IMR-90 (cell line): ENCODE results near the gene COL2A1. TPM values are rescaled to one million over a fixed set of nuclear protein-coding genes. Genes with fewer than 3 reads are reported as not detected.

ENCODE experiments used
- ATAC-seq: fragments of 200-7000 bp; cut with Tn5 transposase; 2 replicates; pipeline ENCODE4 v1.9.1; 2020; ENCODE audit warnings: low read depth, mild to moderate bottlenecking, moderate library complexity
- BruUV-seq: library from RNA; stranded (reverse); fragments of 400-500 nt; replicated peaks from 2 replicates; lab custom pipeline; 2021; lab: Mats Ljungman, UMichigan
- CTCF ChIA-PET: fragments of 300-600 bp; formaldehyde crosslinking; extraction: SDS; loops from one replicate; lab custom pipeline; 2021; ENCODE audit warnings: antibody characterized with exemption; lab: Yijun Ruan, JAX
- POLR2A ChIA-PET: fragments of 300-600 bp; sonication (Branson Sonifier 250); formaldehyde crosslinking; loops from one replicate; lab custom pipeline; 2022; ENCODE audit warnings: antibody characterized with exemption; ENCODE audit not compliant: unreplicated experiment; lab: Charles Lee
- DNase-seq: peaks from one replicate; pipeline ENCODE4 v3.0.0; 2013
- H2AFZ ChIP-seq: replicated peaks from 2 replicates; pipeline ENCODE3; 2013; ENCODE audit warnings: low read length, mild to moderate bottlenecking; ENCODE audit not compliant: poor library complexity
- H2AK5ac ChIP-seq: 2 replicates; pipeline ENCODE4 v1.6.1; 2013; ENCODE audit warnings: low read depth, low read length, inconsistent platforms
- H2AK9ac ChIP-seq: replicated peaks from 2 replicates; pipeline ENCODE3; 2013; ENCODE audit warnings: mild to moderate bottlenecking, low read depth, low read length, moderate library complexity; ENCODE audit not compliant: poor library complexity
- H2BK120ac ChIP-seq: 2 replicates; pipeline ENCODE4 v1.6.1; 2013; ENCODE audit warnings: low read depth, low read length, inconsistent platforms
- H2BK15ac ChIP-seq: 3 replicates; pipeline ENCODE4 v1.6.1; 2013; ENCODE audit warnings: low read depth, low read length, inconsistent platforms
- H2BK20ac ChIP-seq: 2 replicates; pipeline ENCODE4 v1.6.1; 2013; ENCODE audit warnings: low read depth, mild to moderate bottlenecking, inconsistent platforms, low read length, moderate library complexity
- H2BK5ac ChIP-seq: 2 replicates; pipeline ENCODE4 v1.6.1; 2013; ENCODE audit warnings: mild to moderate bottlenecking, low read depth, low read length, inconsistent platforms; ENCODE audit not compliant: poor library complexity, severe bottlenecking
- H3K14ac ChIP-seq: replicated peaks from 2 replicates; pipeline ENCODE4 v1.6.1; 2013; ENCODE audit warnings: low read depth, low read length, inconsistent platforms
- H3K18ac ChIP-seq: 2 replicates; pipeline ENCODE4 v1.6.1; 2013; ENCODE audit warnings: low read depth, low read length, control low read depth
- H3K23ac ChIP-seq: 2 replicates; pipeline ENCODE4 v1.6.1; 2013; ENCODE audit warnings: low read depth, low read length, inconsistent platforms
- H3K27ac ChIP-seq: 2 replicates; pipeline ENCODE4 v1.5.1; 2013; ENCODE audit warnings: mild to moderate bottlenecking, control low read depth, low read length; ENCODE audit not compliant: insufficient read depth
- H3K27me3 ChIP-seq: 2 replicates; pipeline ENCODE4 v1.6.1; 2013; ENCODE audit warnings: low read length; ENCODE audit not compliant: control insufficient read depth, insufficient read depth
- H3K36me3 ChIP-seq: 2 replicates; pipeline ENCODE4 v1.6.1; 2013; ENCODE audit warnings: low read length, mixed read lengths; ENCODE audit not compliant: control insufficient read depth, insufficient read depth
- H3K4ac ChIP-seq: 2 replicates; pipeline ENCODE4 v1.6.1; 2013; ENCODE audit warnings: low read depth, low read length, inconsistent platforms
- H3K4me1 ChIP-seq: 2 replicates; pipeline ENCODE4 v1.6.1; 2013; ENCODE audit warnings: low read length, mixed read lengths; ENCODE audit not compliant: control insufficient read depth, insufficient read depth
- H3K4me2 ChIP-seq: 2 replicates; pipeline ENCODE4 v1.6.1; 2013; ENCODE audit warnings: low read depth, mild to moderate bottlenecking, control low read depth, low read length, moderate library complexity
- H3K4me3 ChIP-seq: 2 replicates; pipeline ENCODE4 v1.5.1; 2013; ENCODE audit warnings: low read depth, mild to moderate bottlenecking, control low read depth, low read length, moderate library complexity; ENCODE audit not compliant: insufficient read depth
- H3K56ac ChIP-seq: 2 replicates; pipeline ENCODE4 v1.6.1; 2013; ENCODE audit warnings: low read length, inconsistent platforms; ENCODE audit not compliant: insufficient read depth; ENCODE audit errors: extremely low read depth
- H3K79me1 ChIP-seq, 2 experiments: 2 replicates each; pipeline ENCODE4 v1.6.1; 2013; ENCODE audit warnings: low read length in 2 of 2, inconsistent platforms in 1 of 2, low read depth in 1 of 2
- H3K9ac ChIP-seq: 2 replicates; pipeline ENCODE4 v1.6.1; 2013; ENCODE audit warnings: low read depth, low read length, control low read depth
- H3K9me1 ChIP-seq: 2 replicates; pipeline ENCODE4 v1.6.1; 2013; ENCODE audit warnings: low read length, inconsistent platforms; ENCODE audit not compliant: insufficient read depth
- H3K9me3 ChIP-seq: 2 replicates; pipeline ENCODE4 v1.6.1; 2013; ENCODE audit warnings: low read length; ENCODE audit not compliant: control insufficient read depth, insufficient read depth
- H4K20me1 ChIP-seq: 2 replicates; pipeline ENCODE4 v1.6.1; 2013; ENCODE audit warnings: low read length, inconsistent platforms; ENCODE audit not compliant: insufficient read depth
- H4K5ac ChIP-seq: 2 replicates; pipeline ENCODE4 v1.6.1; 2013; ENCODE audit warnings: mild to moderate bottlenecking, low read depth, low read length, control low read depth
- H4K8ac ChIP-seq, 2 experiments: 2 replicates each; pipeline ENCODE4 v1.6.1; 2013; ENCODE audit warnings: low read depth in 2 of 2, low read length in 2 of 2, control low read depth in 1 of 2, inconsistent platforms in 1 of 2
- H4K91ac ChIP-seq: 2 replicates; pipeline ENCODE4 v1.6.1; 2013; ENCODE audit warnings: low read depth, low read length, inconsistent platforms; ENCODE audit not compliant: insufficient read depth
- BHLHE40 ChIP-seq: fragments of 150-350 bp; IDR thresholded peaks from 2 replicates; pipeline ENCODE4 v1.6.1; 2016; ENCODE audit warnings: mild to moderate bottlenecking, low read depth, low read length
- CEBPB ChIP-seq: IDR thresholded peaks from 2 replicates; pipeline ENCODE4 v1.6.1; 2012; ENCODE audit warnings: low read depth, low read length, improper control_type of control experiment
- CHD1 ChIP-seq: IDR thresholded peaks from 2 replicates; pipeline ENCODE4 v1.6.1; 2012; ENCODE audit warnings: low read depth, low read length, improper control_type of control experiment
- FOS ChIP-seq: fragments of 150-350 bp; IDR thresholded peaks from 2 replicates; pipeline ENCODE4 v1.6.1; 2016; ENCODE audit warnings: low read depth, low read length
- MAFK ChIP-seq: IDR thresholded peaks from 2 replicates; pipeline ENCODE4 v1.6.1; 2012; ENCODE audit warnings: low read depth, low read length, improper control_type of control experiment
- MXI1 ChIP-seq: IDR thresholded peaks from 2 replicates; pipeline ENCODE4 v1.6.1; 2012; ENCODE audit warnings: low read depth, mild to moderate bottlenecking, low read length, moderate library complexity, borderline replicate concordance
- NFE2L2 ChIP-seq: fragments of 150-350 bp; IDR thresholded peaks from 2 replicates; pipeline ENCODE4 v1.6.1; 2016; ENCODE audit warnings: low read depth, mild to moderate bottlenecking, low read length
- POLR2A ChIP-seq: IDR thresholded peaks from 2 replicates; pipeline ENCODE4 v1.6.1; 2012; ENCODE audit warnings: mild to moderate bottlenecking, low read depth, low read length
- RAD21 ChIP-seq: IDR thresholded peaks from 2 replicates; pipeline ENCODE4 v1.6.1; 2012; ENCODE audit warnings: low read length, improper control_type of control experiment
- RCOR1 ChIP-seq: IDR thresholded peaks from 2 replicates; pipeline ENCODE4 v1.6.1; 2012; ENCODE audit warnings: mild to moderate bottlenecking, low read length, improper control_type of control experiment; ENCODE audit not compliant: insufficient replicate concordance
- RFX5 ChIP-seq: IDR thresholded peaks from 2 replicates; pipeline ENCODE4 v1.8.0; 2012; ENCODE audit warnings: low read depth, mild to moderate bottlenecking, low read length, moderate library complexity
- SMC3 ChIP-seq: fragments of 150-350 bp; IDR thresholded peaks from 2 replicates; pipeline ENCODE4 v1.6.1; 2016; ENCODE audit warnings: low read depth, mild to moderate bottlenecking, antibody characterized with exemption, low read length, moderate library complexity
- WGBS, 2 experiments: methylation state at CpG; one replicate each; pipeline versions ENCODE4 v1.1.5 to v1.1.7; 2013; ENCODE audit warnings: missing lambda C conversion rate in 2 of 2; ENCODE audit not compliant: insufficient read length in 1 of 2; ENCODE audit errors: extremely low coverage in 2 of 2; 5-methylcytosine and 5-hydroxymethylcytosine counted together
- dilution Hi-C: fragments of 300-500 bp; cut with HindIII; formaldehyde crosslinking; loops from one replicate; pipeline ENCODE4 v1.14.3; 2018; ENCODE audit warnings: low sequenced_read_pairs; ENCODE audit not compliant: unreplicated experiment
- in situ Hi-C: fragments of 300-500 bp; cut with MboI; formaldehyde crosslinking; loops from 3 replicates; pipeline ENCODE4 v1.14.3; 2019; ENCODE audit warnings: low sequenced_read_pairs, inconsistent platforms, mixed read lengths
- intact Hi-C: fragments of 100-400 bp; cut with micrococcal nuclease; formaldehyde crosslinking; loops from 2 replicates; pipeline ENCODE4 v1.10.0; 2022
- polyA plus RNA-seq, 3 experiments: library from polyadenylated mRNA; depleted of rRNA; stranded (reverse); fragments of >200 nt; gene quantifications; 2 replicates each; pipeline ENCODE4 v1.2.3, GENCODE V29; 2012; ENCODE audit warnings: low replicate concordance in 1 of 3
- total RNA-seq: library from RNA; depleted of rRNA; stranded (reverse); fragments of >200 nt; gene quantifications from 2 replicates; pipeline ENCODE4 v1.2.3, GENCODE V29; 2012
- TF ChIP-seq, protein P1 (sequence below): fragments of 150-350 bp; IDR thresholded peaks from 2 replicates; pipeline ENCODE4 v1.6.1; 2016; ENCODE audit warnings: low read depth, mild to moderate bottlenecking, low read length, moderate library complexity, borderline replicate concordance
- TF ChIP-seq, protein P2 (sequence below): fragments of 150-350 bp; IDR thresholded peaks from 2 replicates; pipeline ENCODE4 v1.6.1; 2017; ENCODE audit warnings: mild to moderate bottlenecking, antibody characterized with exemption, low read length, low read depth
- TF ChIP-seq, protein P3 (sequence below): conservative IDR thresholded peaks from 2 replicates; pipeline ENCODE4 v1.5.1; 2012; ENCODE audit warnings: mild to moderate bottlenecking, low read depth, low read length, improper control_type of control experiment

Gene COL2A1
- total and polyA plus RNA-seq, 2 of the 4 experiments (the other 2 are of a cell fraction): 0.05 TPM; not detected in 1

DNA sequence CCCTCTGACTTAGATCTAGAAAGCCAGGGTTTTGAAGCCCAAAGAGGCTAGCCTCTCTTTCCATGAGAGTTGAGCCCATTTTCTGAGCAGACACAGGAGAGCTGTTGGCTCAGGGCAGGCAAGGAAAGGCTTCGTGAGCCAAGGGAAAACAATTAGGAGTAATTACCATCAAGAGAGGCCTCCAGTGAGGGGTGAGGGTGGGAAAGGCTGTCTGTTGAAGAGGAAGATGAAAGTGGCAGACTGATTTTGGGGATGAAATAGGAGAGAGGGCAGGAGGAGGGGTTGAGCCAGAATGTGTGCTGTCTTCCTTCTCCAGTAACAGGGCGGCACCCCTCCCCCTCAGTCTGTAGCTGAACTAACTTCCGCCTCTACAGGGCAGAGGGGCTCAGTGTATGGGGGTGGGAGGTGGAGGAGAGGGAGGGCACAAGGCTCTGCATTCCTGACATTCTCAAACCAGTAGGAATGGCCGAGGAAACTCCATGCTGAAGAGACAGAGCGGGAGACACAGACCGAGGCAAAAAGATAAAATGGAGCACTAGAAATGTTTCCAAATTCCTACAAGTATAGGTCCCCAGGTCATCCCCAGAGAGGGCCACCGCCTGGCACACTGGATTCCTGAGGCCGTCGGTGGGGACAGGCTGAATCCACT lies 33.1 kb upstream of the COL2A1 start:
- H2BK15ac ChIP-seq: peak overlapping the region; percentile 68; the same call in 2 of the 3 replicates
- ChIA-PET CTCF (interaction anchor here (0.9 kb wide), 1 partner anchor 9 kb away, joined by 4 read pairs; no protein-coding TSS in a partner anchor), POLR2A (no interaction called here)
- ATAC-seq: peak; percentile 88
- H3K4ac ChIP-seq: peak overlapping the region; percentile 46
- peak overlapping the region; percentile 33; the same call in 1 of the 2 replicates for H2BK20ac ChIP-seq
- H2AK5ac ChIP-seq: no peak overlapping the region
- peak overlapping the region; percentile 92 for H4K5ac ChIP-seq
- peak overlapping the region; percentile 64 for H4K91ac ChIP-seq
- no peak overlapping the region for H2BK5ac ChIP-seq
- H3K27me3 ChIP-seq: peaks cover 8% of the 10 kb centered on the region; the same call in 1 of the 2 replicates
- H3K18ac ChIP-seq: peak overlapping the region; percentile 72
- peak overlapping the region; percentile 82 to 95 for H4K8ac ChIP-seq
- H2AFZ ChIP-seq: peak overlapping the region; percentile 84
- H3K56ac ChIP-seq: peak overlapping the region; percentile 19; the same call in 1 of the 2 replicates
- in situ Hi-C loops: no loop called here
- H3K36me3 ChIP-seq: no peaks in the 10 kb centered on the region
- no peaks in the 10 kb centered on the region for H3K9me3 ChIP-seq
- WGBS, 2 experiments: 27% methylated on average over 3 of the region's 9 CpGs; no CpG with 5 or more reads in 1 of the 2 experiments
- H2AK9ac ChIP-seq: peak overlapping the region; percentile 57
- peak overlapping the region; percentile 87 for H3K14ac ChIP-seq
- peaks cover 14% of the 10 kb centered on the region; the same call in 1 of the 2 replicates for H3K9me1 ChIP-seq
- H2BK120ac ChIP-seq: peak overlapping the region; percentile 78
- H3K9ac ChIP-seq: no peak overlapping the region
- H3K27ac ChIP-seq: peak overlapping the region; percentile 29; the same call in 1 of the 2 replicates
- BruUV-seq: no TSS peak
- peak overlapping the region; percentile 24; the same call in 1 of the 2 replicates for H3K23ac ChIP-seq
- no peaks in the 10 kb centered on the region for H4K20me1 ChIP-seq
- peaks cover 10% of the 10 kb centered on the region for H3K4me1 ChIP-seq
- no peaks in the 10 kb centered on the region for H3K79me1 ChIP-seq
- H3K4me2 ChIP-seq: peak overlapping the region; percentile 59
- dilution Hi-C loops: no loop called here
- DNase-seq: peak; percentile 39
- intact Hi-C loops: no loop called here
- H3K4me3 ChIP-seq: no peak overlapping the region
- no peak for TF ChIP-seq RFX5
- TF ChIP-seq CHD1: no peak
- TF ChIP-seq RCOR1: no peak
- TF ChIP-seq, protein P1, sequence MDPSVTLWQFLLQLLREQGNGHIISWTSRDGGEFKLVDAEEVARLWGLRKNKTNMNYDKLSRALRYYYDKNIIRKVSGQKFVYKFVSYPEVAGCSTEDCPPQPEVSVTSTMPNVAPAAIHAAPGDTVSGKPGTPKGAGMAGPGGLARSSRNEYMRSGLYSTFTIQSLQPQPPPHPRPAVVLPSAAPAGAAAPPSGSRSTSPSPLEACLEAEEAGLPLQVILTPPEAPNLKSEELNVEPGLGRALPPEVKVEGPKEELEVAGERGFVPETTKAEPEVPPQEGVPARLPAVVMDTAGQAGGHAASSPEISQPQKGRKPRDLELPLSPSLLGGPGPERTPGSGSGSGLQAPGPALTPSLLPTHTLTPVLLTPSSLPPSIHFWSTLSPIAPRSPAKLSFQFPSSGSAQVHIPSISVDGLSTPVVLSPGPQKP: no peak
- no peak for TF ChIP-seq NFE2L2
- no peak for TF ChIP-seq MXI1
- no peak for TF ChIP-seq RAD21
- no peak for TF ChIP-seq CEBPB
- TF ChIP-seq, protein P2, sequence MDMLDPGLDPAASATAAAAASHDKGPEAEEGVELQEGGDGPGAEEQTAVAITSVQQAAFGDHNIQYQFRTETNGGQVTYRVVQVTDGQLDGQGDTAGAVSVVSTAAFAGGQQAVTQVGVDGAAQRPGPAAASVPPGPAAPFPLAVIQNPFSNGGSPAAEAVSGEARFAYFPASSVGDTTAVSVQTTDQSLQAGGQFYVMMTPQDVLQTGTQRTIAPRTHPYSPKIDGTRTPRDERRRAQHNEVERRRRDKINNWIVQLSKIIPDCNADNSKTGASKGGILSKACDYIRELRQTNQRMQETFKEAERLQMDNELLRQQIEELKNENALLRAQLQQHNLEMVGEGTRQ: no peak
- no peak for TF ChIP-seq BHLHE40
- TF ChIP-seq MAFK: no peak
- no peak for TF ChIP-seq FOS
- no peak for TF ChIP-seq POLR2A
- TF ChIP-seq SMC3: no peak
- TF ChIP-seq, protein P3, sequence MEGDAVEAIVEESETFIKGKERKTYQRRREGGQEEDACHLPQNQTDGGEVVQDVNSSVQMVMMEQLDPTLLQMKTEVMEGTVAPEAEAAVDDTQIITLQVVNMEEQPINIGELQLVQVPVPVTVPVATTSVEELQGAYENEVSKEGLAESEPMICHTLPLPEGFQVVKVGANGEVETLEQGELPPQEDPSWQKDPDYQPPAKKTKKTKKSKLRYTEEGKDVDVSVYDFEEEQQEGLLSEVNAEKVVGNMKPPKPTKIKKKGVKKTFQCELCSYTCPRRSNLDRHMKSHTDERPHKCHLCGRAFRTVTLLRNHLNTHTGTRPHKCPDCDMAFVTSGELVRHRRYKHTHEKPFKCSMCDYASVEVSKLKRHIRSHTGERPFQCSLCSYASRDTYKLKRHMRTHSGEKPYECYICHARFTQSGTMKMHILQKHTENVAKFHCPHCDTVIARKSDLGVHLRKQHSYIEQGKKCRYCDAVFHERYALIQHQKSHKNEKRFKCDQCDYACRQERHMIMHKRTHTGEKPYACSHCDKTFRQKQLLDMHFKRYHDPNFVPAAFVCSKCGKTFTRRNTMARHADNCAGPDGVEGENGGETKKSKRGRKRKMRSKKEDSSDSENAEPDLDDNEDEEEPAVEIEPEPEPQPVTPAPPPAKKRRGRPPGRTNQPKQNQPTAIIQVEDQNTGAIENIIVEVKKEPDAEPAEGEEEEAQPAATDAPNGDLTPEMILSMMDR: no peak
